Suprapubic skin (tissue), 4 donors: ENCODE results near the gene SRSF2. TPM values are rescaled to one million over a fixed set of nuclear protein-coding genes. Genes with fewer than 3 reads are reported as not detected.

ENCODE experiments used
- DNase-seq, 2 donors: peaks; one replicate each; pipeline ENCODE4 v3.0.0-alpha.2; 2019; ENCODE audit warnings: low spot score in 2 of 2
- H3K27ac ChIP-seq: fragments of 200-600 bp; sonication (generic); one replicate; pipeline ENCODE4 v1.5.1; 2019
- H3K27me3 ChIP-seq: fragments of 200-600 bp; sonication (generic); one replicate; pipeline ENCODE4 v1.5.1; 2019
- H3K36me3 ChIP-seq: fragments of 200-600 bp; sonication (generic); one replicate; pipeline ENCODE4 v1.5.1; 2019
- H3K4me1 ChIP-seq: fragments of 200-600 bp; sonication (generic); one replicate; pipeline ENCODE4 v1.5.1; 2019
- H3K4me3 ChIP-seq: fragments of 200-600 bp; sonication (generic); one replicate; pipeline ENCODE4 v1.5.1; 2019; ENCODE audit warnings: mild to moderate bottlenecking
- H3K9me3 ChIP-seq: fragments of 200-600 bp; sonication (generic); one replicate; pipeline ENCODE4 v1.5.1; 2019
- EP300 ChIP-seq: sonication (generic); formaldehyde crosslinking; IDR thresholded peaks from one replicate; pipeline ENCODE4 v1.6.1; 2017; ENCODE audit warnings: antibody characterized with exemption
- POLR2A ChIP-seq, 2 donors: fragments of 450-650 bp; IDR thresholded peaks; one replicate each; pipeline ENCODE4 v1.6.1; 2017; ENCODE audit warnings: antibody characterized with exemption in 2 of 2, mild to moderate bottlenecking in 2 of 2, moderate library complexity in 2 of 2
- POLR2AphosphoS5 ChIP-seq, 3 donors: sonication (generic); formaldehyde crosslinking; IDR thresholded peaks; one replicate each; pipeline ENCODE4 v1.6.1; 2017; ENCODE audit warnings: antibody characterized with exemption in 3 of 3
- WGBS: methylation state at CpG from one replicate; pipeline ENCODE4 v1.1.5; 2018; 5-methylcytosine and 5-hydroxymethylcytosine counted together
- total RNA-seq, 4 donors: library from RNA; depleted of rRNA; stranded (reverse); fragments of >200 nt; gene quantifications; one replicate each; pipeline ENCODE4 v1.1.0, GENCODE V29; 2016
- TF ChIP-seq, protein P1 (sequence below), 2 donors: fragments of 200-600 bp in 1 of 2; fragments of 450-650 bp in 1 of 2; sonication (generic) in 1 of 2; IDR thresholded peaks; one replicate each; pipeline ENCODE4 v1.5.1; 2016 to 2019; ENCODE audit warnings: antibody characterized with exemption in 2 of 2, mild to moderate bottlenecking in 1 of 2, moderate library complexity in 1 of 2

SRSF2 gene
- total RNA-seq, 4 donors from 2014 or later, result 170 to 253 (median 186) TPM

- no peak overlapping the region for H3K27ac ChIP-seq
- peak in 1 of 2 donors; percentile 53 for DNase-seq
- no peaks in the 10 kb centered on the region for H3K9me3 ChIP-seq
- H3K27me3 ChIP-seq, result no peaks in the 10 kb centered on the region
- TF ChIP-seq EP300 (no peak), POLR2A (IDR thresholded peaks at IDR 0.05) (no peak), POLR2AphosphoS5 (IDR thresholded peaks at IDR 0.05) (no peak)
- TF ChIP-seq, protein P1, sequence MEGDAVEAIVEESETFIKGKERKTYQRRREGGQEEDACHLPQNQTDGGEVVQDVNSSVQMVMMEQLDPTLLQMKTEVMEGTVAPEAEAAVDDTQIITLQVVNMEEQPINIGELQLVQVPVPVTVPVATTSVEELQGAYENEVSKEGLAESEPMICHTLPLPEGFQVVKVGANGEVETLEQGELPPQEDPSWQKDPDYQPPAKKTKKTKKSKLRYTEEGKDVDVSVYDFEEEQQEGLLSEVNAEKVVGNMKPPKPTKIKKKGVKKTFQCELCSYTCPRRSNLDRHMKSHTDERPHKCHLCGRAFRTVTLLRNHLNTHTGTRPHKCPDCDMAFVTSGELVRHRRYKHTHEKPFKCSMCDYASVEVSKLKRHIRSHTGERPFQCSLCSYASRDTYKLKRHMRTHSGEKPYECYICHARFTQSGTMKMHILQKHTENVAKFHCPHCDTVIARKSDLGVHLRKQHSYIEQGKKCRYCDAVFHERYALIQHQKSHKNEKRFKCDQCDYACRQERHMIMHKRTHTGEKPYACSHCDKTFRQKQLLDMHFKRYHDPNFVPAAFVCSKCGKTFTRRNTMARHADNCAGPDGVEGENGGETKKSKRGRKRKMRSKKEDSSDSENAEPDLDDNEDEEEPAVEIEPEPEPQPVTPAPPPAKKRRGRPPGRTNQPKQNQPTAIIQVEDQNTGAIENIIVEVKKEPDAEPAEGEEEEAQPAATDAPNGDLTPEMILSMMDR (IDR thresholded peaks at IDR 0.05), result no peak
- H3K36me3 ChIP-seq, result peaks cover 69% of the 10 kb centered on the region
- H3K4me1 ChIP-seq, result peaks cover 29% of the 10 kb centered on the region
- H3K4me3 ChIP-seq, result no peak overlapping the region
- WGBS, result 97% methylated on average over 8 of the region's 8 CpGs
Measured at GRCh38 chr17:76722279-76722678, 14.9 kb downstream of the SRSF2 start.

GRCh38 chr17:76721463-76721862, 15.7 kb downstream of the SRSF2 start:
- H3K36me3 ChIP-seq, result peaks cover 77% of the 10 kb centered on the region
- TF ChIP-seq POLR2A (IDR thresholded peaks at IDR 0.05), result no peak
- TF ChIP-seq EP300, result no peak
- no peak for TF ChIP-seq POLR2AphosphoS5 (IDR thresholded peaks at IDR 0.05)
- TF ChIP-seq, protein P1 (IDR thresholded peaks at IDR 0.05), result no peak
- WGBS, result 88% methylated on average over 10 of the region's 10 CpGs

GRCh38 chr17:76720941-76721340, 16.2 kb downstream of the SRSF2 start:
- DNase-seq, result peak in 1 of 2 donors; percentile 54
- Histone ChIP-seq H3K4me3 (no peak overlapping the region), H3K27me3 (no peaks in the 10 kb centered on the region), H3K36me3 (peaks cover 83% of the 10 kb centered on the region), H3K27ac (no peak overlapping the region), H3K4me1 (peaks cover 35% of the 10 kb centered on the region), H3K9me3 (no peaks in the 10 kb centered on the region)
- TF ChIP-seq, protein P1 (IDR thresholded peaks at IDR 0.05), result no peak
- WGBS, result 92% methylated on average over 9 of the region's 9 CpGs

More at GRCh38 chr17:76721463-76721862, 15.7 kb downstream of the SRSF2 start:
- Histone ChIP-seq H3K9me3 (no peaks in the 10 kb centered on the region), H3K4me3 (no peak overlapping the region), H3K4me1 (peaks cover 34% of the 10 kb centered on the region), H3K27me3 (no peaks in the 10 kb centered on the region), H3K27ac (no peak overlapping the region)
- DNase-seq, result no peak

- 81% methylated on average over 3 of the region's 9 CpGs for WGBS
- no peaks in the 10 kb centered on the region for H3K9me3 ChIP-seq
- no peak overlapping the region for H3K4me3 ChIP-seq
- peaks cover 33% of the 10 kb centered on the region for H3K4me1 ChIP-seq
- H3K27ac ChIP-seq, result no peak overlapping the region
- DNase-seq, result peak in 1 of 2 donors; percentile 28
- H3K27me3 ChIP-seq, result no peaks in the 10 kb centered on the region
- H3K36me3 ChIP-seq, result peaks cover 87% of the 10 kb centered on the region
- TF ChIP-seq POLR2A (IDR thresholded peaks at IDR 0.05) (no peak), EP300 (no peak), POLR2AphosphoS5 (IDR thresholded peaks at IDR 0.05) (no peak)
- TF ChIP-seq, protein P1 (IDR thresholded peaks at IDR 0.05), result no peak
Measured at GRCh38 chr17:76720211-76720610, 16.9 kb downstream of the SRSF2 start.

DNA sequence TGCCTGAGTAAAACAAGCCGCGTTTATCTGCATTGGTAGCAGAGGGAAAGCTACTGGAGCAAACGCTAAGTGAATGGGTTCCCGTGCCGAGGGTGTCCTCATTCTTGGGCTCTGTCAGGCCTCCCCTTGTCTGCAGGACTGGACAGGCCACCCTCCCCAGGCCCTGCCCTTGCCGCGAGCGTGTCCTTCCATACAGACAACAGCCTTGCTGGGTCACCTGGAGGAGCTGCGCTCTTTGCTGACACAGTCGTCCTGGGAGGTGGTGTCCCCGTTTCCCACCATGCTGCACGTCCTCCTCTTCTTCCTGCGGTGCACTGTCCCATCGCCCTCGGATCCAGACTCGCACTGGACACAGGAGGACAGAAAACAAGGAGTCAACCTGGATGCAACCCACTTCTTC, 18.6 kb downstream of the SRSF2 start:
- H3K27ac ChIP-seq, result no peak overlapping the region
- H3K4me1 ChIP-seq, result peaks cover 27% of the 10 kb centered on the region
- H3K27me3 ChIP-seq, result no peaks in the 10 kb centered on the region
- TF ChIP-seq EP300, result no peak
- TF ChIP-seq, protein P1 (IDR thresholded peaks at IDR 0.05), result no peak
- TF ChIP-seq POLR2AphosphoS5 (IDR thresholded peaks at IDR 0.05), result no peak
- TF ChIP-seq POLR2A (IDR thresholded peaks at IDR 0.05), result no peak
- H3K36me3 ChIP-seq, result peaks cover 86% of the 10 kb centered on the region
- 86% methylated on average over 16 of the region's 16 CpGs for WGBS
- H3K4me3 ChIP-seq, result no peak overlapping the region
- H3K9me3 ChIP-seq, result no peaks in the 10 kb centered on the region
- no peak for DNase-seq
